Stomach (tissue), 19 donors: ENCODE data around the gene SCRT2. TPM values are rescaled to one million over a fixed set of nuclear protein-coding genes. Genes with fewer than 3 reads are reported as not detected.
A peak's percentile ranks its signal among the peaks of the same experiment; 100 is the strongest.
"Not testable (repeated sequence)": the region's sequence is repeated elsewhere in the genome, so short reads cannot be mapped to it uniquely, and the experiment has no call there.

Experiments
- DNase-seq, 2 donors: peaks; one replicate each; pipeline versions ENCODE4 v3.0.0 to v3.0.0-alpha.2; 2013 to 2019
- H3K27ac ChIP-seq, 5 donors: fragments of 200-600 bp in 4 of 5; sonication (generic) in 4 of 5; one replicate each; pipeline ENCODE4 v1.5.1; 2013 to 2019; ENCODE audit warnings: mild to moderate bottlenecking in 1 of 5, moderate library complexity in 1 of 5
- H3K27me3 ChIP-seq, 3 donors: fragments of 200-600 bp; sonication (generic); one replicate each; pipeline ENCODE4 v1.5.1; 2017 to 2019; ENCODE audit warnings: mixed run types in 1 of 3
- H3K36me3 ChIP-seq, 4 donors: fragments of 200-600 bp; sonication (generic); 1 replicate in 3 of 4; 2 replicates in 1 of 4; pipeline ENCODE4 v1.5.1; 2016 to 2019
- H3K4me1 ChIP-seq, 4 donors: fragments of 200-600 bp; sonication (generic); one replicate each; pipeline ENCODE4 v1.5.1; 2016 to 2019
- H3K4me3 ChIP-seq, 4 donors: fragments of 200-600 bp; sonication (generic) in 3 of 4; one replicate each; pipeline ENCODE4 v1.5.1; 2016 to 2019; ENCODE audit warnings: mild to moderate bottlenecking in 1 of 4
- H3K9me3 ChIP-seq, 4 donors: fragments of 200-600 bp; sonication (generic); one replicate each; pipeline ENCODE4 v1.5.1; 2016 to 2019
- EP300 ChIP-seq: sonication (generic); formaldehyde crosslinking; IDR thresholded peaks from one replicate; pipeline ENCODE4 v1.6.1; 2017; ENCODE audit warnings: antibody characterized with exemption
- POLR2A ChIP-seq, 4 donors: fragments of 450-650 bp; IDR thresholded peaks; one replicate each; pipeline ENCODE4 v1.6.1; 2016; ENCODE audit warnings: antibody characterized with exemption in 4 of 4, control low read depth in 2 of 4, mild to moderate bottlenecking in 1 of 4, moderate library complexity in 1 of 4
- POLR2AphosphoS5 ChIP-seq, 3 donors: sonication (generic); formaldehyde crosslinking; IDR thresholded peaks; one replicate each; pipeline ENCODE4 v1.6.1; 2016; ENCODE audit warnings: antibody characterized with exemption in 3 of 3
- WGBS, 5 donors: extraction: QIAGEN DNeasy Blood & Tissue Kit in 3 of 5; methylation state at CpG; one replicate each; pipeline versions ENCODE4 v1.1.5 to v1.1.7; 2013 to 2018; 5-methylcytosine and 5-hydroxymethylcytosine counted together
- intact Hi-C: fragments of 100-400 bp; cut with DNase I; formaldehyde crosslinking; loops from one replicate; pipeline ENCODE4 v1.15.1; 2023; ENCODE audit warnings: low total_unique reads
- long read RNA-seq, 10 donors: transcript quantifications; one replicate each; lab custom pipeline, GENCODE V29; 2026
- polyA plus RNA-seq, 3 donors: library from polyadenylated mRNA; stranded (reverse); fragments of 200-250 nt; gene quantifications; one replicate each; pipeline ENCODE4 v1.2.3, GENCODE V29; 2013
- total RNA-seq, 5 donors: library from RNA; depleted of rRNA; stranded (reverse); fragments of >200 nt; gene quantifications; one replicate each; pipeline versions ENCODE4 v1.1.0 to v1.2.3, GENCODE V29; 2014 to 2016
- TF ChIP-seq, protein P1 (sequence below), 7 experiments: fragments of 450-650 bp in 4 of 7; fragments of 200-600 bp in 3 of 7; sonication (generic) in 3 of 7; IDR thresholded peaks; one replicate each; pipeline ENCODE4 v1.5.1; 2016 to 2019; ENCODE audit warnings: antibody characterized with exemption in 7 of 7, control low read depth in 2 of 7, mild to moderate bottlenecking in 1 of 7
- donor health status: healthy with polysubstance abuse.
- donor health status: Bipolar disorder and iron deficiency.
- donor health status: healthy.

Gene SCRT2
- total RNA-seq (not detected), polyA plus RNA-seq (not detected)
- long read RNA-seq, donor 1, result 0 reads
- long read RNA-seq, donor 2, result 0 reads
- long read RNA-seq, donor 3, result 0 reads
- long read RNA-seq, donor 4, result 0 reads
- long read RNA-seq, donor 5, result 0 reads
- long read RNA-seq, donor 6, result 0 reads
- long read RNA-seq, donor 7, result 0 reads
- long read RNA-seq, donor 8, result 0 reads
- long read RNA-seq, donor 9, result 0 reads
- long read RNA-seq, donor 10, result 0 reads

DNA sequence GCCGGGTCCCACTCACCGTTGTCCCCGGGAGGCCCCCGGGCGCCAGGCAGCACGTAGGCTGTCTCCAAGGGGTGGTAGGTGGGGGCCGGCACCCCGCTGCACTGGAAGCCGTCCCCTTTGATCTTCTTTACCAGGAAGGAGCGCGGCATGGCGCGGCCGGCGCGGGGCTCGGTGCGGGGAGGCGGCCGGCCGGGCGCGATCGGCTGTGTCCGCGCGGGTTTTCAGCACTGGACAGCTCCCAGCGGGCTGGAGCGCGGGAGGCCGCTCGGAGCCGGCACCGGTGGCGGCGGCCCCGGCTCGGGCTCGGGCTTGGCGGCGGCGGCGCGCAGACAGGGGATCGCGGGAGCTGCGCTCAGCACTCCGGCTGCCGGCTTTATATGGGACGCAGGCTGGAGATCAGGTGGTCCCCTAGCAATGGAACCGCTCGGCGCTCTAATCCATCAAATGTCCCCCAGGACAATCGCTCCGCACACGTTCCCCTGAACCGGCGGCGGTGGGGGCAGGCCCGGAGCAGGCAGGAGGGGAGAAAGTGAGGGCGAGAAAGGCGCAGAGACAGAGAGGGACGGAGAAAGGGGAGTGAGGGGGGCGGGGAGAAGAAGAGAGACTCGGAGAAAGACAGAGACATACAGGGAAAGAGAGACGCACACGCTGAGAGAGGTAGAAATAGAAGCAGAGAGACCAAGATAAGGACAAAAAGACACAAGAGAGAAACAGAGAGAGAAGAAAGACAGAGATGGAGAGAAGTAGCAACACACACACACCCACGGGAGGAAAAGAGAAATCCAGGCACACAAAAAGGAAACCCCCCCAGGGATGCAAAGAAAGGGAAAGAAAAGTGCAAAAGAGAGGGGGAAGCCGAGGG is at the start of gene SCRT2:
Gene SCRT2, minus strand, starts transcription at position 350 of the 862 bp plus-strand sequence. Its CDS starts 201 bp downstream, at position 149.
- Histone ChIP-seq H3K4me1 (peaks cover 12 to 24% (median 21%) of the 10 kb centered on the region in 4 donors), H3K36me3 (no peaks in the 10 kb centered on the region), H3K4me3 (peak within 1 kb of the TSS in 3 of 4 donors; percentile 5 to 26 (median 23)), H3K9me3 (no peaks in the 10 kb centered on the region), H3K27ac (no peak within 1 kb of the TSS), H3K27me3 (peaks cover 0 to 100% (median 68%) of the 10 kb centered on the region in 3 donors)
- intact Hi-C loops, result no loop called here
- TF ChIP-seq POLR2AphosphoS5 (IDR thresholded peaks at IDR 0.05) (no peak), EP300 (no peak), POLR2A (IDR thresholded peaks at IDR 0.05) (no peak)
- TF ChIP-seq, protein P1, sequence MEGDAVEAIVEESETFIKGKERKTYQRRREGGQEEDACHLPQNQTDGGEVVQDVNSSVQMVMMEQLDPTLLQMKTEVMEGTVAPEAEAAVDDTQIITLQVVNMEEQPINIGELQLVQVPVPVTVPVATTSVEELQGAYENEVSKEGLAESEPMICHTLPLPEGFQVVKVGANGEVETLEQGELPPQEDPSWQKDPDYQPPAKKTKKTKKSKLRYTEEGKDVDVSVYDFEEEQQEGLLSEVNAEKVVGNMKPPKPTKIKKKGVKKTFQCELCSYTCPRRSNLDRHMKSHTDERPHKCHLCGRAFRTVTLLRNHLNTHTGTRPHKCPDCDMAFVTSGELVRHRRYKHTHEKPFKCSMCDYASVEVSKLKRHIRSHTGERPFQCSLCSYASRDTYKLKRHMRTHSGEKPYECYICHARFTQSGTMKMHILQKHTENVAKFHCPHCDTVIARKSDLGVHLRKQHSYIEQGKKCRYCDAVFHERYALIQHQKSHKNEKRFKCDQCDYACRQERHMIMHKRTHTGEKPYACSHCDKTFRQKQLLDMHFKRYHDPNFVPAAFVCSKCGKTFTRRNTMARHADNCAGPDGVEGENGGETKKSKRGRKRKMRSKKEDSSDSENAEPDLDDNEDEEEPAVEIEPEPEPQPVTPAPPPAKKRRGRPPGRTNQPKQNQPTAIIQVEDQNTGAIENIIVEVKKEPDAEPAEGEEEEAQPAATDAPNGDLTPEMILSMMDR (IDR thresholded peaks at IDR 0.05), result no peak
- 1 to 2% (median 1%) methylated on average over 34 to 69 of the region's 69 CpGs for WGBS, 5 donors
- peak; percentile 87 to 95 for DNase-seq

DNA sequence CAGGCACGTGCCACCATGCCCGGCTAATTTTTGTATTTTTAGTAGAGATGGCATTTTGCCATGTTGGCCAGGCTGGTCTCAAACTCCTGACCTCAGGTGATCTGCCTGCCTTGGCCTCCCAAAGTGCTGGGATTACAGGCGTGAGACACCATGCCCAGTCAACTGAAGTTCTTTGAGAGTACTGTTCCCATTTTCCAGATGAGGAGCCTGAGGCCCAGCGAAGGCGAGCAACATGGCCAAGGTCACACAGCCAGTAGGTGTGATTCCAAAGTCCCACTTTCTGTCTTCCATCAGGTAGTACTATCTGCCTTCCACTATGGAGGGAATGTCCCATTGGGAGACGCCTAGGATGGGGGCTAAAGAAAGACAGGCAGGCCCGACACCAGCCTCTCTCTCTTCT is 49.2 kb upstream of the SCRT2 start:
- H3K4me1 ChIP-seq, result peaks cover 10 to 12% (median 11%) of the 10 kb centered on the region in 4 donors
- DNase-seq, intact Hi-C loops, H3K4me3 ChIP-seq, H3K36me3 ChIP-seq, H3K9me3 ChIP-seq, H3K27ac ChIP-seq: not testable (repeated sequence)
- 85 to 87% (median 87%) methylated on average over 7 of the region's 7 CpGs for WGBS, 5 donors
- peaks cover 4 to 100% (median 50%) of the 10 kb centered on the region in 3 donors for H3K27me3 ChIP-seq

DNA sequence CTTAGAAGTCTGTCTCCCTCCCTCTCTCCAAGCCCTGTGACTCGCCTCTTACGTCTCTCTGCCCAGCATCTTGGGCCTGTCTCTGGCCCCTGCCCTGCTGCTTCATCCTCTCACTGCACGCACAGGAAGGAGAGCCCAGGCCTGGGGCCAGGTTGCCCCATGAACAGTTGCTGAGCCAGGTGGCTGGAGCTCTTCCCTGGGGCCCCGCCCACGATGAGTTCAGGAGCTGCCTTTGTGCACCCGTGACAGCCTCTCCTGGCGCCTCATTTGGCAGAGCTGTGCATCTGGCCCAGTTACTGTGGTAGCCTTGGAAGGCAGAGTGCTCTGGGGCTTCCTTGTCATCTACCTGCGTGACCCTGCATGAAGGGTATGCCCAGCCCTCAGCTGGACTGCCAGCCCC is 48.2 kb upstream of the SCRT2 start:
- peaks cover 4 to 100% (median 49%) of the 10 kb centered on the region in 3 donors for H3K27me3 ChIP-seq
- H3K27ac ChIP-seq, result no peak overlapping the region
- intact Hi-C loops, result no loop called here
- WGBS, 5 donors, result 42 to 60% (median 54%) methylated on average over 7 to 8 of the region's 8 CpGs
- no peaks in the 10 kb centered on the region for H3K36me3 ChIP-seq
- DNase-seq, result peak in 1 of 2 donors; percentile 28
- H3K9me3 ChIP-seq, result no peaks in the 10 kb centered on the region
- TF ChIP-seq EP300 (no peak), POLR2AphosphoS5 (IDR thresholded peaks at IDR 0.05) (no peak), POLR2A (IDR thresholded peaks at IDR 0.05) (no peak)
- TF ChIP-seq, protein P1 (IDR thresholded peaks at IDR 0.05), result no peak
- no peak overlapping the region for H3K4me3 ChIP-seq
- H3K4me1 ChIP-seq, result peaks cover 10 to 12% (median 10%) of the 10 kb centered on the region in 4 donors

DNA sequence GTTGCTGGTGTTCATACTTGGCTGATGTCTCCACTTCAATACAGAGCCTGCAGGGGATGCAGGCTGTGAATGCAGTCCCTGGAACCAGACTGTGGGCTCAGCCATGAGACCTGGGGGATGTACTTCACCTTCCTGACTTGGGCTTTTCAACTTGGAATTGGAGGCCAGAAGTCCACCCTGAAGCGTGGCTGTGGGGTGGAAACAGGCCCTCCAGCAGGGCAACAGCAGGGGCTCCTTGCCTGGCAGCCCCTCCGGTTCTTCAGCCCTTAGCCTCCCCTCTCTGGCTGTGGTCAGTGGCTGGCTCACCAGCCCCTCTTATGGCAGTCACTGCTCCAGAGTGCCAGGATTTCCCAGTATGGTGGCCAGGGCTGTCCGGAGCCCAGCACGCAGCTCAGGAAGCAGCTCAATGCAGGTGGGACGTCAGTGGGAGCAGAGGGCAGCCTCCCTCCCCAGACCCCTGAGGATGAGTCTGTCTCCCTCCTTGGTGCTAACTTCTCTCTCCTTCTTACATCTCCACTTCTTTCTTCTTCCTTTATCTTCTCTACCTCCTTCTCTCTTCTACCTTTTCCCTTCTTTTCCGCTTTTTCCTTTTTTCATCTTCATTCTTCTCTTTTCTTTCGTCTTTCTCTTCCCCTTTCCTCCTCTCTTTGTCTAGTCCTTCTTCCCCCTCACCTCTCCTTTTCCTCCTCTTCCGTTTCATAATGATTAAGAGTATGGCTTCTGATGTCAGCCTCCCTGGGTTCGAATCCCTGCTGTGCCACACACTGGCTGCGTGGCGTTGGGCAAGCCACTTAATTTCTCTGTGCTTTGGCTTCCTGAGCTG is 47.4 kb upstream of the SCRT2 start:
- H3K9me3 ChIP-seq, result no peaks in the 10 kb centered on the region
- TF ChIP-seq POLR2A (IDR thresholded peaks at IDR 0.05), result no peak
- no peak for TF ChIP-seq POLR2AphosphoS5 (IDR thresholded peaks at IDR 0.05)
- TF ChIP-seq, protein P1 (IDR thresholded peaks at IDR 0.05), result no peak
- TF ChIP-seq EP300, result no peak
- H3K27ac ChIP-seq, result no peak overlapping the region
- H3K27me3 ChIP-seq, result peaks cover 1 to 100% (median 42%) of the 10 kb centered on the region in 3 donors
- intact Hi-C loops, result no loop called here
- no peak for DNase-seq
- no peaks in the 10 kb centered on the region for H3K36me3 ChIP-seq
- H3K4me1 ChIP-seq, result peaks cover 4% of the 10 kb centered on the region in 4 donors
- H3K4me3 ChIP-seq, result no peak overlapping the region
- WGBS, 5 donors, result 77 to 85% (median 82%) methylated on average over 11 of the region's 11 CpGs
